H1 (cell line): ENCODE measurements around the gene GRM7. TPM values are rescaled to one million over a fixed set of nuclear protein-coding genes. Genes with fewer than 3 reads are reported as not detected.

ENCODE experiments used
- CTCF ChIA-PET: fragments of 300-600 bp; sonication (Branson Sonifier 250); formaldehyde crosslinking; loops from one replicate; lab custom pipeline; 2021; ENCODE audit not compliant: partially characterized antibody; lab: Charles Lee
- POLR2A ChIA-PET: fragments of 300-600 bp; sonication (Branson Sonifier 250); formaldehyde crosslinking; loops from one replicate; lab custom pipeline; 2021; ENCODE audit warnings: inconsistent platforms; ENCODE audit not compliant: partially characterized antibody; lab: Charles Lee
- DNase-seq, 2 experiments: peaks; one replicate each; pipeline versions ENCODE4 v3.0.0 to v3.0.0-alpha.2; 2010 to 2022; ENCODE audit warnings: low spot score in 2 of 2, low read depth in 1 of 2, mixed read lengths in 1 of 2
- FAIRE-seq: peaks from 2 replicates; lab custom pipeline; 2011; peaks lifted over from hg19 to GRCh38; lab: Jason Lieb, UNC
- H2AFZ ChIP-seq: 2 replicates; pipeline ENCODE4 v1.8.1; 2012; ENCODE audit warnings: low read length, inconsistent platforms
- H2AK5ac ChIP-seq: 2 replicates; pipeline ENCODE4 v1.6.1; 2013; ENCODE audit warnings: low read depth, low read length
- H2BK120ac ChIP-seq: replicated peaks from 2 replicates; pipeline ENCODE3; 2013; ENCODE audit warnings: low read depth, low read length, inconsistent platforms
- H2BK12ac ChIP-seq: 2 replicates; pipeline ENCODE4 v1.6.1; 2013; ENCODE audit warnings: low read depth, low read length
- H2BK15ac ChIP-seq: 2 replicates; pipeline ENCODE4 v1.6.1; 2013; ENCODE audit warnings: low read length
- H2BK20ac ChIP-seq: 2 replicates; pipeline ENCODE4 v1.6.1; 2013; ENCODE audit warnings: low read length
- H2BK5ac ChIP-seq: 2 replicates; pipeline ENCODE4 v1.6.1; 2013; ENCODE audit warnings: low read depth, low read length
- H3K14ac ChIP-seq: 2 replicates; pipeline ENCODE4 v1.6.1; 2013; ENCODE audit warnings: inconsistent platforms; ENCODE audit not compliant: insufficient read length
- H3K18ac ChIP-seq: 2 replicates; pipeline ENCODE4 v1.6.1; 2013; ENCODE audit warnings: low read length; ENCODE audit errors: extremely low read depth
- H3K23ac ChIP-seq: 2 replicates; pipeline ENCODE4 v1.6.1; 2013; ENCODE audit warnings: inconsistent platforms; ENCODE audit not compliant: insufficient read length
- H3K23me2 ChIP-seq: 2 replicates; pipeline ENCODE4 v1.6.1; 2013; ENCODE audit warnings: low read depth, low read length
- H3K27ac ChIP-seq: 2 replicates; pipeline ENCODE4 v1.6.1; 2011; ENCODE audit warnings: low read depth, low read length, inconsistent platforms
- H3K27me3 ChIP-seq, 4 experiments: replicated peaks in 1 of 4; 1 replicate in 1 of 4; 2 replicates in 3 of 4; pipeline versions ENCODE4 v1.6.1 to v1.8.1; 2011 to 2013; ENCODE audit warnings: low read length in 3 of 4, mild to moderate bottlenecking in 3 of 4, inconsistent platforms in 2 of 4, mixed read lengths in 2 of 4, moderate library complexity in 1 of 4; ENCODE audit not compliant: control insufficient read depth in 3 of 4, insufficient read depth in 3 of 4; ENCODE audit errors: extremely low read depth in 1 of 4
- H3K36me3 ChIP-seq, 4 experiments: 2 replicates each; pipeline versions ENCODE4 v1.6.1 to v1.8.1; 2011 to 2013; ENCODE audit warnings: mild to moderate bottlenecking in 4 of 4, low read length in 3 of 4, moderate library complexity in 2 of 4, control low read depth in 1 of 4, inconsistent platforms in 1 of 4; ENCODE audit not compliant: insufficient read depth in 4 of 4, control insufficient read depth in 2 of 4
- H3K4ac ChIP-seq: replicated peaks from 2 replicates; pipeline ENCODE3; 2013; ENCODE audit warnings: low read length, low read depth, mixed read lengths, inconsistent platforms; ENCODE audit not compliant: insufficient read length
- H3K4me1 ChIP-seq, 4 experiments: replicated peaks in 1 of 4; 1 replicate in 1 of 4; 2 replicates in 3 of 4; pipeline versions ENCODE4 v1.6.1 to v1.8.1; 2011 to 2013; ENCODE audit warnings: low read length in 3 of 4, inconsistent platforms in 2 of 4, mixed read lengths in 1 of 4; ENCODE audit not compliant: insufficient read depth in 4 of 4, control insufficient read depth in 3 of 4
- H3K4me2 ChIP-seq, 2 experiments: 2 replicates each; pipeline versions ENCODE4 v1.6.1 to v1.8.1; 2011 to 2013; ENCODE audit warnings: low read depth in 2 of 2, low read length in 2 of 2, control low read depth in 1 of 2, inconsistent platforms in 1 of 2, mild to moderate bottlenecking in 1 of 2; ENCODE audit not compliant: insufficient read depth in 1 of 2
- H3K4me3 ChIP-seq, 4 experiments: fragments of 200-600, 300-600 bp in 1 of 4; sonication (generic), shearing (Covaris generic), sonication (Bioruptor Twin) in 1 of 4; 2 replicates each; pipeline versions ENCODE4 v1.5.1 to v1.8.1; 2011 to 2016; ENCODE audit warnings: low read length in 4 of 4, low read depth in 3 of 4, control low read depth in 2 of 4, inconsistent platforms in 2 of 4, mild to moderate bottlenecking in 2 of 4, mixed read lengths in 1 of 4, moderate library complexity in 1 of 4; ENCODE audit not compliant: insufficient read depth in 2 of 4; ENCODE audit errors: extremely low read depth in 1 of 4
- H3K56ac ChIP-seq: replicated peaks from 2 replicates; pipeline ENCODE3; 2013; ENCODE audit warnings: low read depth, mild to moderate bottlenecking, mixed read lengths, low read length, inconsistent platforms; ENCODE audit not compliant: insufficient read length
- H3K79me1 ChIP-seq: 2 replicates; pipeline ENCODE4 v1.6.1; 2013; ENCODE audit warnings: low read depth, low read length, control low read depth
- H3K79me2 ChIP-seq, 2 experiments: 2 replicates each; pipeline versions ENCODE4 v1.6.1 to v1.8.1; 2012 to 2013; ENCODE audit warnings: low read length in 2 of 2, mild to moderate bottlenecking in 2 of 2, inconsistent platforms in 1 of 2; ENCODE audit not compliant: insufficient read depth in 2 of 2, control insufficient read depth in 1 of 2
- H3K9ac ChIP-seq, 4 experiments: replicated peaks in 1 of 4; 1 replicate in 1 of 4; 2 replicates in 3 of 4; pipeline versions ENCODE4 v1.6.1 to v1.8.1; 2011 to 2013; ENCODE audit warnings: low read depth in 3 of 4, low read length in 3 of 4, control low read depth in 2 of 4, mild to moderate bottlenecking in 2 of 4, moderate library complexity in 2 of 4, inconsistent platforms in 1 of 4; ENCODE audit errors: extremely low read depth in 1 of 4
- H3K9me3 ChIP-seq, 2 experiments: 2 replicates each; pipeline versions ENCODE4 v1.6.1 to v1.8.1; 2012 to 2013; ENCODE audit warnings: mild to moderate bottlenecking in 2 of 2, moderate library complexity in 2 of 2, control low read depth in 1 of 2, inconsistent platforms in 1 of 2, low read depth in 1 of 2, low read length in 1 of 2, mixed read lengths in 1 of 2; ENCODE audit not compliant: insufficient read depth in 2 of 2
- H4K20me1 ChIP-seq, 2 experiments: replicated peaks in 1 of 2; 2 replicates each; pipeline versions ENCODE3 to v1.8.1; 2011 to 2013; ENCODE audit warnings: inconsistent platforms in 2 of 2, low read length in 2 of 2, mild to moderate bottlenecking in 1 of 2; ENCODE audit not compliant: insufficient read depth in 2 of 2, control insufficient read depth in 1 of 2
- H4K5ac ChIP-seq: 2 replicates; pipeline ENCODE4 v1.6.1; 2013; ENCODE audit warnings: low read length, low read depth, mixed read lengths, inconsistent platforms; ENCODE audit not compliant: insufficient read length
- H4K8ac ChIP-seq: 2 replicates; pipeline ENCODE4 v1.8.0; 2013; ENCODE audit warnings: mild to moderate bottlenecking, moderate library complexity, low read length, inconsistent platforms; ENCODE audit not compliant: insufficient read depth; ENCODE audit errors: extremely low read depth
- H4K91ac ChIP-seq: replicated peaks from 2 replicates; pipeline ENCODE3; 2013; ENCODE audit warnings: low read length, mixed read lengths, inconsistent platforms; ENCODE audit not compliant: insufficient read length
- BACH1 ChIP-seq: IDR thresholded peaks from 2 replicates; pipeline ENCODE4 v1.6.1; 2012; ENCODE audit warnings: low read length, improper control_type of control experiment
- CBX5 ChIP-seq: fragments of 300-800, 300-1000 bp; sonication (generic); IDR thresholded peaks from 2 replicates; pipeline ENCODE4 v1.7.1; 2016; ENCODE audit warnings: antibody characterized with exemption, low read length, low read depth
- CTCF ChIP-seq, 3 experiments: IDR thresholded peaks; 1 replicate in 2 of 3; 2 replicates in 1 of 3; pipeline versions ENCODE4 v1.5.1 to v1.6.1; 2011; ENCODE audit warnings: low read length in 3 of 3, mild to moderate bottlenecking in 3 of 3, inconsistent platforms in 2 of 3, low read depth in 1 of 3, moderate library complexity in 1 of 3; ENCODE audit not compliant: insufficient read depth in 1 of 3; ENCODE audit errors: control extremely low read depth in 1 of 3
- GABPA ChIP-seq: IDR thresholded peaks from 2 replicates; pipeline ENCODE4 v1.6.1; 2011; ENCODE audit warnings: mild to moderate bottlenecking, low read length, moderate library complexity, borderline replicate concordance; ENCODE audit not compliant: insufficient read depth
- KDM1A ChIP-seq: fragments of 200-600, 300-600 bp; sonication (generic); IDR thresholded peaks from 2 replicates; pipeline ENCODE4 v1.7.1; 2016; ENCODE audit warnings: mild to moderate bottlenecking, low read length, borderline replicate concordance
- KDM5A ChIP-seq: fragments of 200-600 bp; IDR thresholded peaks from 2 replicates; pipeline ENCODE4 v1.7.1; 2012; ENCODE audit warnings: mild to moderate bottlenecking, low read length, inconsistent platforms, mixed read lengths
- POLR2A ChIP-seq, 2 experiments: IDR thresholded peaks; 1 replicate in 1 of 2; 2 replicates in 1 of 2; pipeline ENCODE4 v1.6.1; 2011; ENCODE audit warnings: low read depth in 2 of 2, low read length in 2 of 2, mild to moderate bottlenecking in 2 of 2; ENCODE audit errors: control extremely low read depth in 1 of 2
- RBBP5 ChIP-seq: IDR thresholded peaks from 2 replicates; pipeline ENCODE4 v1.7.1; 2012; ENCODE audit warnings: low read depth, mild to moderate bottlenecking, inconsistent platforms, low read length, moderate library complexity, borderline replicate concordance
- SIRT6 ChIP-seq: IDR thresholded peaks from one replicate; pipeline ENCODE4 v1.7.1; 2012; ENCODE audit warnings: low read length, inconsistent platforms
- SRF ChIP-seq: IDR thresholded peaks from 2 replicates; pipeline ENCODE4 v1.6.1; 2011; ENCODE audit warnings: mild to moderate bottlenecking, low read depth, low read length, moderate library complexity
- SUZ12 ChIP-seq: fragments of 200-600 bp; sonication (generic); IDR thresholded peaks from 2 replicates; pipeline ENCODE4 v1.6.1; 2012; ENCODE audit warnings: mild to moderate bottlenecking, inconsistent platforms, low read length, moderate library complexity, mixed read lengths
- ZNF274 ChIP-seq: IDR thresholded peaks from 2 replicates; pipeline ENCODE4 v1.7.0; 2012; ENCODE audit warnings: low read length, borderline replicate concordance; ENCODE audit errors: extremely low read depth
- WGBS, 2 experiments: shearing (Covaris generic) in 1 of 2; methylation state at CpG; one replicate each; pipeline versions ENCODE4 v1.1.6 to v1.1.7; 2013 to 2015; ENCODE audit warnings: low lambda C conversion rate in 2 of 2, mixed read lengths in 2 of 2, inconsistent platforms in 1 of 2, low coverage in 1 of 2, missing lambda C conversion rate in 1 of 2; ENCODE audit not compliant: insufficient replicate concordance in 2 of 2, insufficient coverage in 1 of 2, insufficient read length in 1 of 2; ENCODE audit errors: extremely low coverage in 1 of 2, missing lambda C conversion rate in 1 of 2; 5-methylcytosine and 5-hydroxymethylcytosine counted together
- polyA plus RNA-seq, 7 experiments: library from polyadenylated mRNA; depleted of rRNA in 3 of 7; stranded (reverse) in 5 of 7; unstranded in 2 of 7; fragments of >200 nt in 5 of 7; fragments of 200-250 nt in 2 of 7; gene quantifications; 1 replicate in 5 of 7; 2 replicates in 1 of 7; 4 replicates in 1 of 7; pipeline versions ENCODE4 v1.2.1 to v1.2.3, GENCODE V29; 2011 to 2013; ENCODE audit warnings: missing spikeins in 2 of 7, mixed read lengths in 2 of 7
- total RNA-seq: library from RNA; stranded (reverse); fragmentation: NEBNext Ultra II Directional; extraction: Animal tissue kit (Norgen Biotek cat#: 25700); gene quantifications from 2 replicates; pipeline ENCODE4 v1.2.1, GENCODE V29; 2021

GRM7 gene
- total and polyA plus RNA-seq, 2 of the 8 experiments (the other 6 are each of a cell fraction or from before 2014, with no cell fraction given) = 0.17 to 0.24 TPM

- no peak overlapping the region for H3K4me3 ChIP-seq
- H2BK12ac ChIP-seq = no peak overlapping the region
- H4K91ac ChIP-seq = no peak overlapping the region
- no peak overlapping the region for H3K18ac ChIP-seq
- H3K27me3 ChIP-seq = no peaks in the 10 kb centered on the region
- 0 out of 8 replicates have a peak, but pooled peaks cover 0 to 2% (median 0%) of the 10 kb centered on the region in 4 experiments for H3K36me3 ChIP-seq
- no peak overlapping the region for H2AK5ac ChIP-seq
- peaks cover 0 to 12% (median 1%) of the 10 kb centered on the region in 4 experiments; a peak in 2 of 7 replicates for H3K4me1 ChIP-seq
- H3K79me2 ChIP-seq = no peaks in the 10 kb centered on the region
- no peak overlapping the region for H2BK20ac ChIP-seq
- POLR2A ChIA-PET = no interaction called here
- no peaks in the 10 kb centered on the region for H4K20me1 ChIP-seq
- no peak overlapping the region for H3K9ac ChIP-seq
- H3K23ac ChIP-seq = no peak overlapping the region
- no peak overlapping the region for H2BK15ac ChIP-seq
- no peak overlapping the region for H3K4ac ChIP-seq
- H4K8ac ChIP-seq = no peak overlapping the region
- H3K9me3 ChIP-seq = peaks cover 5 to 6% of the 10 kb centered on the region in 2 experiments; a peak in 1 of 4 replicates
- H3K4me2 ChIP-seq = no peak overlapping the region
- DNase-seq (no peak), FAIRE-seq (no peak)
- H2AFZ ChIP-seq = no peak overlapping the region
- peak overlapping the region; percentile 43 for H4K5ac ChIP-seq
- no peak overlapping the region for H2BK120ac ChIP-seq
- CTCF ChIA-PET = interaction anchor here (0.6 to 1.2 kb wide), 4 partner anchors 9 to 733 kb away, joined by 3 read pairs; no protein-coding TSS in a partner anchor
- WGBS, 2 experiments = 86% methylated on average over 1 of the region's 1 CpG; no CpG with 5 or more reads in 1 of the 2 experiments
- no peaks in the 10 kb centered on the region for H3K79me1 ChIP-seq
- no peak overlapping the region for H3K56ac ChIP-seq
- H3K14ac ChIP-seq = no peak overlapping the region
- no peaks in the 10 kb centered on the region for H3K23me2 ChIP-seq
- H3K27ac ChIP-seq = no peak overlapping the region
- H2BK5ac ChIP-seq = no peak overlapping the region
- TF ChIP-seq BACH1 = no peak
- TF ChIP-seq POLR2A (IDR thresholded peaks at IDR 0.05; ENCODE audit: control extremely low read depth in 1 of 2, low read depth in 2 of 2, low read length in 2 of 2) = no peak
- TF ChIP-seq RBBP5 = no peak
- no peak for TF ChIP-seq SUZ12
- no peak for TF ChIP-seq CBX5
- no peak for TF ChIP-seq CTCF (IDR thresholded peaks at IDR 0.05; ENCODE audit: control extremely low read depth in 1 of 3, insufficient read depth in 1 of 3, low read depth in 1 of 3, low read length in 3 of 3)
- no peak for TF ChIP-seq KDM5A
- TF ChIP-seq SRF = no peak
- no peak for TF ChIP-seq KDM1A
- TF ChIP-seq ZNF274 = no peak
- no peak for TF ChIP-seq SIRT6
- TF ChIP-seq GABPA = no peak
Measured at GRCh38 chr3:7684182-7684715, 823.3 kb downstream of the GRM7 start.
